SHP77 treated with DMSO at 0.1 percent for 48 hours (cell line): Measurements from ENCODE around the gene TRPV6.

Source experiments
- DNase-seq: peaks from one replicate; lab custom pipeline; 2025; lab: John Stamatoyannopoulos, UW

TRPV6 gene

DNA sequence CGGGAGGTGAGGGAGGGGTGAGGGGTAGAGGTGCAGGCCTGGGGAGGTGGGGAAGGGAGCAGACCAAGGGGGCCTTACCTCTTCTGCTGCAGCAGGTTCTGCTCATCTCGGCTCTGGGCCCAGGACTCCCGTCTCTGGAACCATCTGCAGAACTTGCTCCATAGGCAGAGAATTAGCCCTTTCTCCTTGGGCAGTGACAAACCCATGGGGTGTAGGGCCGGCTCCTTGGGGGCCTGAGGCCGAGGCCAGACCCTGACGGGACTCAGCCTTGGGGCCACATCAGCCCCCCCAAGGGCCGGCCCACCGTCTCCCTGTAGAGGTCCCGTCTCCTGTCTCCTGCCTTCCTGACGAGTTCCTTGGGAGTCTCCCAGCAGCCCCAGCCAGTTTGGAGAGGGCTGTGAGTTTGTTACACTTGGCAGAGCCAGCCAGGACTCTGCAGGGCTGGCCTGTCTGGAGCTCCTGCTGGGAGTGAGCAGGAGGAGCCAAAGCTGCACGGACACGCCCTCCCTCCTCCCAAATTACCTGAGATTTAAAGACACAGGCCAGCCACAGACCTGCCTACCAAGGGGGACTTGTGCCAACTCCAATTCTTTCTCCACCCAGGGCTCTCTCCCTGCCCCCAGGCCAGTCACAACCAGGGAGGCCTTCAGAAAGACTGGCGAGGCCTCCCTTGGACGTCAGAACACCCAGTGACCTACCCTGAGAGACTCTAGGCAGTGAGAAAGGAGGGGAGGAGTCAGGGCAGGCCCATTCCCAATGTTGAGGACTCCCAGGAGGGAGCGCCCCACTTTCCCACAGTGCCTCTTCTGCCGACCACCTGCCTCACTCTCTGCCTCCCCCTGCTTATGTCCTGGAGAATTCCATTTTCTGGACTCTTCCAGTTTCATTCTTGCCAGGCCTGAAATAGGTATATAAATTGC lies at the start of gene TRPV6:
Gene TRPV6 (minus strand): TSS at position 435 of the 920 bp plus-strand sequence.
- no peak for DNase-seq

DNA sequence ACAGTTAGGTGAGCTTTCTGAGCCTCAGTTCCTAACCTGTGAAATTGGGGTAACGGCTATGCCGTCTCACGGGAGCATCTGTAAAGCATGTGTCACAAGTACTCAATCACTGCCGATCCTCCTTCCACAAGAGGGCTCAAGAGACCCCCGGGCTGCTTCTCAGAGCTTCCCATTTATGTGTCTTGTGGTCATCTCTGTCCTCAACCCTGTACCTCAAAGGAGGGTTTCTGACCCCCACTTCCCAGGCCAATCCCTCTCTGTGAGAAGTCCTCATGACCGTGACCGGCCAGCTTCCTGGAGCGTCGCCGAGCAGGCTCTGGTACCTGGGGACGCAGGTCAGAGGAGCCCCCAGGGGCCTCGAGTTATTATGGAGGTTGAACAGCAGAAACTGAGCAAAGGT lies 48.5 kb upstream of the TRPV6 start:
- DNase-seq, result no peak

DNA sequence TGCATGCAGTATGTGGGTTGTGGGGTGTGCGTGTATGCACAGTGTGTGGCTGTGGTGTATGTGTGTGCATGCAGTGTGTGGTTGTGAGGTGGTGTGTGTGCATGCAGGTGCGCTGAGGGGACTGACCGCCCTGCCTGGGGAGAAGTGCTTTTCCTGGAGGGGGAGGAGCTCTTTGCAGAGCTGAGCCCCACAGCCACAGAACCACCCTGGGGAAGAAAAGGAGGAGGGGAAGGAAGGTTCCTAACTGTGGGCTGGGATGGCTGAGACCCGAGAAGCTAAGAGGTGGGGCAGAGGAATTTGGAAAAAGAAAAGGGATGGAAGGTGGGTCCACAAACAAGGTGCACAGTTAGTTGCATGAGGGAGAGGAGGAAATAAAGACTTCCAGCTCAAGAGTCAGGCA lies 48.1 kb upstream of the TRPV6 start, which contains the start of gene TRPV5:
Gene TRPV5 (minus strand): TSS at position 123 of the 400 bp plus-strand sequence. CDS start 287 bp downstream, outside the sequence.
- DNase-seq, result no peak

DNA sequence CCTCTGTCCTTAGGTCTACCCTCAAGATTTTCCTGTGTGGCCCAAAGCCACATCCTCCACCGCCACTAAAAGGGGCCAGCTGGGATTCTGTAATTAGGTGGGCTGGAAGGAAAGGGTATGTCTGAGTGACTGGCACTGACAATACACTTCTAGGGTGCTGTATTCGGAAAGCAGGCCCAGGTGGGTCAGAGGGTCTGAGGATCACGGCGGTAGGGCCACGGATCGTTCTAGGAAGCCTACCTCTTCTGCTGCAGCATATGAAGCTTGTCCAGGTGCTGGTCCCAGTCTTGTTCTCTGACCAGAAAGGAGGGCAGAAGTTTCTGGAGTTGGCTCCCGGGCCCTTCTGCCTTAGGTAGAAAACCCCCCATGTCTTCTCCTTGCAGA lies 47.5 kb upstream of the TRPV6 start:
- no peak for DNase-seq

DNA sequence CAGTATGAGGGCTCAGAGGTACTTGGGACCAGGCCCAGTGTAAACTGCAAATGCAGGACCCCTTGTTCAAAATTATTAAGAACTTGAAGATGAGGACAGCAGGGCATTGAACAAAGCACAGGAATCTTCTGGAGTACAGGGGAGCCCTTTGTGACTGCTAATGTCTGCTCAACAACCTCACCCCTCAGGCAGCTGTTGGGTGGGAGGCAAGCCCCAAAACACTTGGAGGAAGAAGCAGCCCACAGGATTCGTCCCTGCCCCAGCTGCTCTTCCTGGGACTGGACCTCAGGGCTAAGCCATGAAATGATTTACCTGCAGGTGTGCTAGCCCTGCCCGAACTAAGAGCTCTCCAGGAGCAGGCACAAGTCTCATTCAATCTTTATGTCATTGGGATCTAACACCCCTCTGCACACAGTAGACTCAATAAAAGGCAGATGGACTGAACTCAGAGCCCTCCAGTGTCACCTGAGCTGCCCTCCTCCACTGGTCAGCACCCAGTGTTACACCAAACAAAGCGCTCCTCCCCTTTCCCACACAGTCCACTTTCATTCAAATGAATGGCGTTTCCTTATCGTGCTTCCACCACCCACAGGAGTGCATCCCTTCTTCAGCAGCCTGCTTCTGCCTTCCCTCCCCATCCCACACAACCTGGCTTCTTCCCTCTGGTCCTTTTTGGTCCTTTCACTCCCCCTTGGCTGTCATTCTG lies 47.0 kb upstream of the TRPV6 start:
- DNase-seq, result no peak

DNA sequence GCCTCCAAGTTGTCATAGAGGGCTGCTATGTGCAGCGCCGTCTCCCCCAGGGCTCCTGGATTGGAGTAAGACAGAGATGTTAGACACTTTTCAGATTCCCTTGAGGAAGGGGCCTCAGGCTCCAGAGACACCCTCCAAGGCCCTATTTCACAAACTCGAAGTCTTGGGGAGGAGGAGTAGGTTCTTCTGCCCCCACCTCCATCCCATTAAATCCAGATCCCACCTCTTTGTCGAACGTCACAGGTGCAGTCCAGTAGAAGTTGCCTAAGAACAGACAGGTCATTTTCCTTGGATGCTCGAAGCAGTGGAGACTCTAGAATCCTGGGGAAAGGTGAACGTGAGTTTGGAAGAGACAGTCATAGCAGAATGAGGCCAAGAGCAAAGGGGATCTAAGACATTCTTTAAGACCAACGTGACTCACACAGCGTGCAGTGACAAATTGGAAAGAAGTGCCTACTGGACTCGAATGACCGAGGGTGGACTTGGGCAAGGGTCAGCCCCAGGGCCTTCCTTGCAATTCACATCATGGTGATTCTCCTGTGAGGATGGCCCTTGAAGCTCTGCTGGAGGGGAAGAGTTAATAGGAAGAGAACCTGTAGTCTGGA lies 44.7 kb upstream of the TRPV6 start:
- DNase-seq, result no peak

DNA sequence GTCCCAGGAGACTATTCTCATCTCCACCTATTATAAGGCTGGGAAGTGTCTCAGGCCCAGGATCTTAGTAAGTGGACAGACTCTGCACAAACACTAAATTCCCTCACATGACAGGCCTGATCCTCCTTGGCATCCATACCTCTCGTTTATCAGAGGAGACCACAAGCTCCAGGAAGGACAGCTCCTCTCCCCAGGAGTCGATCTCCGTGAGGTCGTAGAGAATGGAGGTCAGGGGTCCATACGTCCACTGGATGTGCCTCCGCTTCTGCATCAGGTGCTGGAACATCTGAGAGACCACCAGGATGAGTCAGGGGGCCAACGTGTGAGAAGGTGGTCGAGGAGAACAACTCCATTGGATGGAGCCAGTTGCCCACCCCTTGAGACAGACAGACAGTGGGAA lies 42.4 kb upstream of the TRPV6 start:
- DNase-seq, result no peak

DNA sequence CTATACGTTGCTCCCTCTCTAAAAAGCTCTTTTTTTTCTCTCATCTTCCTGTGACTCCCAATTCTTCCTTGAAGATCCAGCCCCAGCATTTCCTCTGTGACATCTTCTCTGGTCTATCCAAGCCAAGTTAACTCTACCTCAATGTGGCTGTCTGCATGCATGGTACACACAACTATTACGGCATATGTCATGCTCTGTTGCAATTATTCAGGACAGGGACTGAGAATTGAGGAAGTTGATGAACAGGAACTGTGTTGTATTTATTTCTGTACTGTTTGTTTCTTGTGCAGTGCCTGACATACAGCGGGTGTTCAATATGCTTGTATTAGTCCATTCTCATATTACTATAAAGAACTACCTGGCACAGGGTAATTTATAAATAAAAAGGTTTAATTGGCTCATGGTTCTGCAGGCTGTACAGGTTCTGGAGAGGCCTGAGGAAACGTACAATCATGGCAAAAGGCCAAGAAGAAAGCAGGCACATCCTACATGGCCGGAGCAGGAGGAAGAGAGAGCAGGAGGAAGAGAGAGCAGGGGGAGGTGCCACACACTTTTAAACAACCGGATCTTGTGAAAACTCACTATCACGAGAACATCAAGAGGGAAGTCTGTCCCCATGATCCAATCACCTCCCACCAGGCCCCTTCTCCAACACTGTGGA lies 41.7 kb upstream of the TRPV6 start:
- DNase-seq, result no peak

DNA sequence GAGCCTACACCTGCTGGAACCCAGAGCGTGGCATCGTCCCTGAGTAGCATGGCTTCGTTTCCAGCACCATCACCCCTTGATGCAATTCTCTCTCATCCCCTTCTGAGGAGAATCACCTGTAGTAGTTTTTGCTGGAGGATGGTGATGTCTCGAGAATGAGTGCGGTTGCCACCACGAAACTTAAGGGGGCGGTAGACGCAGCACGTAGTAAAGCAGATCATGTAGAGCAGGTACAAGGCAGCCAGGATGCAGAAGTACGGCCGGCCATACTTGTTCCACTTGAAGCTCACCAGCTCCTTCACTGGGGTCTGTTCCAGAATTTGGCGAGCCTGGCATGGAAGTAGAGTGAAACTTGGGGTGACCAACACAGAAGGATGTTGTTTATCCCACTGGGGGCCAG lies 39.9 kb upstream of the TRPV6 start:
- no peak for DNase-seq

DNA sequence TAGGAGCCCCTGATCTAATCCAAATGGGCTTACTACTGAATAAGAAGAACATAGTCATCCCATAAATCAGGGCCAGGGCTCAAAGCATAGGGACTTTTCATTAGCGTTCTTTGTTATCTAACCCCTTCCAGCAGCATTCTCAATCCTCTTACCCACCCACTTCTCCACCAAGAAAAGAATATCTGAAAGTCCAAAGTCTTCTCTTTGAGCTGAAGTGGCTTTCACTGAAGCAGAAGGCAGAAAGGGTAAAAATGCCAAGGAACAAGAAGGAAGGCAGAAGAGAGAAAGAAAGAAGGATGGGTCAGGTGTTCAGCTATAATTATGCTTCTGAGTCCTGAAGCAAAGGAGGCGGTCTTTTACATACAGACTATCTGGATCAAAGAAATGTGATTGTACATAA lies 37.8 kb upstream of the TRPV6 start:
- DNase-seq, result no peak

DNA sequence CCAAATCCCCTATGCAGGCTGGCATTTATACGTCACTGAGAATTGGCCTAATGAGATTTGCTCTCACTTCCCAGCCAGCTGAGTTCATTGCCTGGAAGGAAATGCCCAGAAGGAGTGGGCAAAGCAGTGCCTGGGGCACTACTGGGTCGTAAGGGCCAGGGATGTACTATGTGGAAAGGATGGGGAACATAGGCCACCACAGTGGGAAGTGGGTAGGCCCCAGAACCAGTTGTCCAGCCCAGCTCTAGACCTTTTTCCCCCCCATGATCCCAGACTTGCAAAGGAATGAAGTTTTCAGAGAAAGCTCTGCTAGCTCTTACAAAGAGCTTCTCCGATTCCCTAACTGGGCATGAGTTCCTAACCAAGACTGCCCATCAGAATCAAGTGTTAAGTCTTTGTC lies 34.1 kb upstream of the TRPV6 start:
- DNase-seq, result no peak

DNA sequence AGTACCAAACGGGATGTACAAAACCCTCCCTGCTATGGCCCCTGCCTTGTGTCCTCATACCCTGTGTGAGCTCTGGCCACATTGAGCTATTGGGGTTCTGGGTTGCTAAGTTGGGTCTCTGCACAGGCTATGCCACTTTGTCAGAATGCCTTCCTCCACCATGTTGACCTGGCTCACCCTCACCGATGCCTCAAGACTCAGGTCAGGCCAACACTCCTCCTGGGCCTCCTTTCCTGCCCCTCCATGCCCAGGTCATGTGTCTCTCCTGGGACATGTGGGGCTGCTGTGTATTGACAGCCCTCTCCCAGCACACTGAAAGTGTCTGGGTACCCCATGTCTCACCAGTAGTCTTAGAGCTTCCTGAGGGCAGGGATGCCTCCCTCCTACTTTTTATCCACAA lies 33.4 kb upstream of the TRPV6 start:
- DNase-seq, result no peak

DNA sequence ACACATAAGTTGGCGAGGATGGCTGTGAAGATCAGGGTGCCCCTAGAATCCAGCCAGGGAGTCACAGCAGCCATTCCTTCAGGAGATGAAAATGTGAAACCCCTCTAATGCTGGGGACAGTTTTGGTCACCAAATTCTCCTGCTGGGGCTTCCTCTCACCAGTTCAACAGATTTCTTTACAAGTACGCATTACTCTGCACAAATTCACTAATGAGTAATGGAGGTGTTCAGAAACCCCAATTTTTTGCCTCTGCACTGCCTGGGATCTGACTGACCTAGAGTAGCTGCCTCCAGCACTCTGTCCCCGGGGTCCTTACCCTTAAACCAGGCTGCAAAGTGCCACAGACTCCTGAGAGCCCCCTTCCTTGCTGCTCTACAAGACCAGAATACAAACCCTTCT lies 31.9 kb upstream of the TRPV6 start:
- no peak for DNase-seq

DNA sequence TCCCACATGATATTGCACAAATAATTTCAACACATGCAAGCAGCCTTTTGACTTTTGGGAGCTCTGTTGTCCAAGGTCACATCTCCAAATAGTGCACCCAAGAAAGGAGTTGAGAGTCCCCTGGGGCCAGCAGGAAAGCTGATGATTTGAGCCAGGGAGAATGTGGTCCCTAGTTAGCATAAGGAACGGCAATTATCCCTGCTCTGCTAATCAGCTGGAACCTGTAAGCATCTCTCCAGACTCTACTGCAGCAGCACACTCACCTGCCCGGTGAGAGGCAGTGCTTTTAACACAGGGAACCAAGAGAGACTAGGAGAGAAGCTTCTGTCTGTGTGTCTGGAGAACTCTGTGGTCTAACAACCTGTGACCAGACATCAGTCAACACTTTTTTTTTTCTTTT lies 31.0 kb upstream of the TRPV6 start:
- no peak for DNase-seq

DNA sequence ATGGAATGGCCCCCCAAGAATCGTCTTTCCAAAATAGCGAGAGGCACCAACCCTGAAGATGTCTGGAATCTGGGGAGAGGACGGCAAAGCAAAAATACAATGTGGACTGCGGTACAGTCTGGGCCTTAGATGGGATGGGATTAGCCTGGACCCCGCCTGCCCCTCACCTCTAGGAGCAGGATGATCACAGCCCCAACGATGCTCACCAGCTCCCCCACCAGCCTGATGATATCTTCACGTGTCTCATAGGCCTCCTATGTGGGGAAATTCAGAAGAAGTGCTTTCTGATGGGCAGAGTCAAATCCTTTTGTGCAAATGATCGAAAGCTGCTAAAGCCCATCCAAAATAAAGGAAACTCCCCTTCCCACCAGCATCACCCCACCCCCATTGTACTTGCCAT lies 29.8 kb upstream of the TRPV6 start:
- DNase-seq, result no peak

DNA sequence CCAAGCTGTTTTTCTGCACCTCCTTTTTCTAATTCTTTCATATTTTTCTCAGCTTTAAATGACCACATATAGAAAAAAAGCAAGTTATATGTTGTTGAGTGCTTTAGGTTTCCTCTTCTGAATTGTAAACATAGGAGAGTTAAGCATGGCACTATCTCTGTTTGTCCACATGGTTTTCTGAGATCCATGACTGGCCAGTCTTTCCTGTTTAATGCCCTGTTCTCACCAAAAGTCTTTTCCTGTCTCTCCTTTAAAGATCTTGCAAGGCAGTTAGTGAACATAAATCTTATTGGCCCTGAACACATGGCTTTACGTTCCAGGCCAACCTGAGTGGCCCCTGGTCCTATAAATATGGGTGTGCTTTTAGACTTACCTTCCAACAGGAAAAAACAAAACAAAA lies 28.6 kb upstream of the TRPV6 start:
- DNase-seq, result no peak

DNA sequence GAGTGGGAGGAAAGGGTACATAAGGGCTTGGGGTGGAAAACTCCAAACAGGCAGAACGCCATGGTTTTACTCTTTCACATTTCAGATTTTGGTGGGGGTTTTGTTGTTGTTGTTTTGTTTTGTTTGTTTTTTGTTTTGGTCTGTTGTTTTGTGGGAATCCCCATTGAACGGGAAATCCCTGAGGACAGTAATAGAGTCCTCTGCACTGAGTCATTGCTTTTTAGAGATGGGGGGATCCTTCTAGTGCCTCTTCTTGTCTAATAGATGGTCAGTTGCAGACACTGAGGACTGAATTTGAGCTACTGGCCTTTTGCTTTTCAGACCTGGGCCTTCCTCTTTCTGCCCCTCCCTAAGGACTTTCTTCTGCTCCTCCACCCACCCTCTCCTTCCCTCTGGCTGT lies 28.0 kb upstream of the TRPV6 start:
- no peak for DNase-seq

DNA sequence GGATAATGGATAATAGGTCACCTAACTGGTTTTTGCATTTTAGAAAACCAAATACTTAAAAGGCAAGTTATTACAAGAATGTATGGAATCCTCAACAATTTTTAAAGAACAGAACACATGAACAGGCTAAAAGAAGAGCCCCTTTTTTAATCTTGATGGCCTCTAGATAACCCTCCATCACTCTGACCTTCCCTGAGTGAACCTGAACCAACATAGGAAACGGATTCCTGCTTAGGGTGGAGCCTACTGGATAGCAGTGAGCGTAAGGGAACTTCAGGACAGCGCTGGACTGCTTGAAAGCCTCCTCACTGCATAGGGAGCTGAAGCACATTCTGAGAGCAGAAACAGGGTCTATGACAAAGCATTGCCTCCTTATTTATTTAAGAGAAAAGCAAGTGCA lies 27.5 kb upstream of the TRPV6 start:
- no peak for DNase-seq

DNA sequence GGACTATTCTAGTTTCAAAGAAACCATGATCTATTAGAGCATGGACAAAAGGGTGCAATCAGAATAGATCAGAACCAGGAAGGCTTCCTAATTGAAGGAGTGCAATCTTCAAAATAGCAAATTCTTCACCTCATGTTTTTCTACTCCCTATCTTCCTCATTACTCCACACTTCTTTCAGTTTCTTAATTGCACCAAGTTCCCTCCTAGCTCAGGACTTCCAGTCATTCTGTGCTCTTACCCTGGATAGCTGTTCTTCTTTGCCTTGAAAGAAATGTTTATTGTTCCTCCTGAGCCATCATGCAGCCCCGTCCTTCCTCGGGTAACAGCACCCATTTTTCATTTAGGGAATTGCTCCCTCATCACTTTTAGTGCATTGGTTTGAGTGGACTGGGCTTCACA lies 24.9 kb upstream of the TRPV6 start:
- no peak for DNase-seq

DNA sequence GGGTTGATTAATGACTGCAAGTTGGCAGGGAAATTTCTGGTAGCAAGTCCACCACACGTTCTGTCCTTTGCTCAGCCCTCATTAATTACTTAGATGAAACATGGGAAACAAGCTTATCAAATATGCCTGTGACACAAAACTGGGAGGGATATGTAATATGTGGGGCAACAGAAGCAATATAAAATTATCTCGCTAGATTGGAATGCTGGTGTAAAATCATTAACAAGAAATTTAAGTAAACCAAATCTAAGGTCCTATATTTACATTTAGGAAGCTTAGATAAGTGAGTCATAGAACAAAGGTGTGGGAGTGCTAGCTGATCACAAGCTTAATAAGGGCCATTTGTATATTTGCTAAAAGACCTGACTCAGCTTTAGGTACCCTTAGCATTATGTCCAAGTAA lies 24.5 kb upstream of the TRPV6 start:
- DNase-seq, result no peak

DNA sequence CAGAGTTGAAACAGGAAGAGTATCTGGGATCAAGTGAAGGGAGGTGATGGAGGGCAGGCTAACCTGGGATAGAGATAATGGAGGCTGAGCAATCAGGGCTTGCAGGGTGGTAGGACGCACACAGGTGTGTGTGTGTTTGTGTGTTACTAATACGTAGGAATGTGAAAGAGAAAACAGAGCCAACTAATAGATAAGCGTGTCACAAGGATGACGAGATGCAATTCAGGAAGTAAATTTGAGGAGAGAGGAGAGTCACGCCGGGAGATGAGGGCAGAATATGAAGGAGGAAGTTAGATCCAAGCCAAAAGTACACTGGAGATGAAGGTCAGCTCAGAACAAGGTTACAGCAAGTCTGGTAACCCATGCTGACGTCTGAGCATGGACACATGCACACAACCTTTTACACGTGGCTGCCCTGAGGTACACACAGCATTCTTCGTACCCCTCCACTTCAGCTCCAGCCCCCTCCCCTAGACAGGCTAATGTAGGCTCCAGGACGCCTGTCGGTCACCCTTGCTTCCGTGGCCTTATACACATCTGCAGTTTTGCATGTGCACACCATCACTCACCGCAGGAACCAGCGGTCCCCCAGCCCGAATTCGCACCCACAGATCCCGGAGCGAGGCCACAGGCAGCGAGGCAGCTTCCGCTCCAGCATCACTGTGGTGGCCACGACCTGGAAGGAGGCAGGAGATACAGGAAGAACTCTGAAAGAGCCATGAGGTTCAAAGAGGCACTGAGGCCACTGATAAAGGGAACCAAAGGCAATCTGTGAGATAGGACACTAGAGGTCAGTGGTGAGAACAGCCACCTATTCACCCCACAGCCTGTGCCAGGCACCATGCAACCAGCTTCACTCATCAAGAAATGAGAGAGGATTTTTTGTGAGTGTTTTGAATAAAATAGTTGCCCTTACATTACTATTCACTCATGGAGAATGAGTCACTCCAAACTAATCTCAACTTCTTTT lies 23.7 kb upstream of the TRPV6 start:
- no peak for DNase-seq
